Activated naive CD8-positive, alpha-beta T cell treated with anti-CD3 and anti-CD28 coated beads, Interleukin-2, amount 10 ng/mL, durations not matched to agents 7 days and 5 days (primary cell): Measurements from ENCODE around the gene IRX5. TPM values are rescaled to one million over a fixed set of nuclear protein-coding genes. Genes with fewer than 3 reads are reported as not detected.

ENCODE experiments used
- ATAC-seq: fragments of 150-1000 bp; cut with Tn5 transposase; one replicate; pipeline ENCODE4 v1.10.0; 2021; ENCODE audit warnings: low read depth, moderate library complexity
- POLR2A ChIA-PET: fragments of 350-600 bp; sonication (Branson Sonifier 250); formaldehyde crosslinking; loops from one replicate; lab custom pipeline; 2021; ENCODE audit warnings: antibody characterized with exemption; lab: Charles Lee
- DNase-seq: peaks from one replicate; pipeline ENCODE4 v3.0.0; 2021
- H3K27ac Mint-ChIP-seq: one replicate; pipeline ENCODE4 v1.8.0; 2022; ENCODE audit warnings: mild to moderate bottlenecking, mixed read lengths
- H3K27me3 Mint-ChIP-seq: one replicate; pipeline ENCODE4 v1.8.0; 2022; ENCODE audit warnings: mild to moderate bottlenecking, moderate library complexity, mixed read lengths
- H3K36me3 Mint-ChIP-seq: one replicate; pipeline ENCODE4 v1.8.0; 2021; ENCODE audit warnings: mild to moderate bottlenecking, mixed read lengths
- H3K4me1 Mint-ChIP-seq: one replicate; pipeline ENCODE4 v1.8.0; 2021; ENCODE audit warnings: mixed read lengths
- H3K4me3 Mint-ChIP-seq: one replicate; pipeline ENCODE4 v1.8.0; 2022; ENCODE audit warnings: mild to moderate bottlenecking, moderate library complexity, mixed read lengths
- H3K9me3 Mint-ChIP-seq: one replicate; pipeline ENCODE4 v1.8.0; 2021; ENCODE audit warnings: mixed read lengths
- total RNA-seq, 2 experiments: library from RNA; stranded (reverse); gene quantifications; one replicate each; pipeline ENCODE4 v1.2.3, GENCODE V29; 2021

IRX5 gene
- total RNA-seq, 2 experiments from 2014 or later, result not detected

- H3K4me1 Mint-ChIP-seq, result no peaks in the 10 kb centered on the region
- ATAC-seq (no peak), DNase-seq (no peak)
- H3K27me3 Mint-ChIP-seq, result peaks cover 39% of the 10 kb centered on the region
- no peaks in the 10 kb centered on the region for H3K36me3 Mint-ChIP-seq
- H3K9me3 Mint-ChIP-seq, result no peaks in the 10 kb centered on the region
- POLR2A ChIA-PET, result no interaction called here
- H3K4me3 Mint-ChIP-seq, result no peak overlapping the region
- H3K27ac Mint-ChIP-seq, result no peak overlapping the region
These were observed 14.4 kb downstream of the IRX5 start for GRCh38 chr16:54945063-54945462.

- H3K4me3 Mint-ChIP-seq, result no peak overlapping the region
- H3K4me1 Mint-ChIP-seq, result no peaks in the 10 kb centered on the region
- ATAC-seq (no peak), DNase-seq (no peak)
- H3K27ac Mint-ChIP-seq, result no peak overlapping the region
- no peaks in the 10 kb centered on the region for H3K9me3 Mint-ChIP-seq
- POLR2A ChIA-PET, result no interaction called here
- H3K36me3 Mint-ChIP-seq, result no peaks in the 10 kb centered on the region
- peaks cover 28% of the 10 kb centered on the region for H3K27me3 Mint-ChIP-seq
These were observed 16.2 kb downstream of the IRX5 start for GRCh38 chr16:54946909-54947308.

- H3K9me3 Mint-ChIP-seq, result no peaks in the 10 kb centered on the region
- DNase-seq (no peak), ATAC-seq (no peak)
- no peak overlapping the region for H3K4me3 Mint-ChIP-seq
- no peaks in the 10 kb centered on the region for H3K4me1 Mint-ChIP-seq
- peaks cover 26% of the 10 kb centered on the region for H3K27me3 Mint-ChIP-seq
- POLR2A ChIA-PET, result no interaction called here
- H3K36me3 Mint-ChIP-seq, result no peaks in the 10 kb centered on the region
- no peak overlapping the region for H3K27ac Mint-ChIP-seq
These were observed 17.0 kb downstream of the IRX5 start for GRCh38 chr16:54947616-54948015.

GRCh38 chr16:54952195-54952594 lies 21.5 kb downstream of the IRX5 start:
- no peaks in the 10 kb centered on the region for H3K36me3 Mint-ChIP-seq
- no peaks in the 10 kb centered on the region for H3K9me3 Mint-ChIP-seq
- POLR2A ChIA-PET, result no interaction called here
- DNase-seq (no peak), ATAC-seq (no peak)
- no peaks in the 10 kb centered on the region for H3K4me1 Mint-ChIP-seq
- peaks cover 13% of the 10 kb centered on the region for H3K27me3 Mint-ChIP-seq
- no peak overlapping the region for H3K27ac Mint-ChIP-seq
- H3K4me3 Mint-ChIP-seq, result no peak overlapping the region

- no peaks in the 10 kb centered on the region for H3K9me3 Mint-ChIP-seq
- POLR2A ChIA-PET, result no interaction called here
- H3K36me3 Mint-ChIP-seq, result no peaks in the 10 kb centered on the region
- H3K27ac Mint-ChIP-seq, result no peak overlapping the region
- DNase-seq, result no peak
- no peak overlapping the region for H3K4me3 Mint-ChIP-seq
- ATAC-seq, result no peak
- peaks cover 13% of the 10 kb centered on the region for H3K27me3 Mint-ChIP-seq
- H3K4me1 Mint-ChIP-seq, result no peaks in the 10 kb centered on the region
These were observed 22.8 kb downstream of the IRX5 start for GRCh38 chr16:54953461-54953860.

DNA sequence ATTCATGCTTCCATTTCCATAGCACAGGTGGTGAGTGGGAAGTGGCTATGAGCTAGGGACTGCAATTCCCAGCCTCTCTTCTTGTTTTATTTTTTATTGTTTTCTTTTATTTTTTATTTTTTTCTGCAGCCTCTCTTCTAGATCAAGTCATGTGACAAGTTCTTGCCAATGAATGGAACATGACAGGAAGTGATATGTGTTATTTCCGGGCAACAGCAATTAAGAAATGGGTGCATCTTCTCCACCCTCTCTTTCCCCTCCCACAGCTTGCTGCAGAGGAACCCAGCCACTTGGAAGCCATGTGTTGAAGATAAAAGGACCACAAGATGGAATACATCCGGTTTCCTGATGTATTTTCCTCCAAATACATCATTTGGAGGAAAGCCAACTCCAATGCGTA lies 23.6 kb downstream of the IRX5 start:
- Mint-ChIP-seq H3K27me3 (peaks cover 13% of the 10 kb centered on the region), H3K36me3 (no peaks in the 10 kb centered on the region), H3K4me1 (no peaks in the 10 kb centered on the region), H3K9me3 (no peaks in the 10 kb centered on the region), H3K4me3 (no peak overlapping the region), H3K27ac (no peak overlapping the region)
- ATAC-seq (no peak), DNase-seq (no peak)
- POLR2A ChIA-PET, result no interaction called here

- Mint-ChIP-seq H3K27ac (no peak overlapping the region), H3K36me3 (no peaks in the 10 kb centered on the region), H3K4me3 (no peak overlapping the region), H3K4me1 (no peaks in the 10 kb centered on the region), H3K9me3 (no peaks in the 10 kb centered on the region), H3K27me3 (peaks cover 9% of the 10 kb centered on the region)
- no peak for ATAC-seq
- DNase-seq, result no peak
- POLR2A ChIA-PET, result no interaction called here
These were observed 25.1 kb downstream of the IRX5 start for GRCh38 chr16:54955757-54956156.

GRCh38 chr16:54957403-54958166 lies 26.9 kb downstream of the IRX5 start:
- ATAC-seq (no peak), DNase-seq (no peak)
- H3K4me3 Mint-ChIP-seq, result no peak overlapping the region
- H3K27me3 Mint-ChIP-seq, result peaks cover 8% of the 10 kb centered on the region
- no peaks in the 10 kb centered on the region for H3K36me3 Mint-ChIP-seq
- no peak overlapping the region for H3K27ac Mint-ChIP-seq
- no peaks in the 10 kb centered on the region for H3K4me1 Mint-ChIP-seq
- no peaks in the 10 kb centered on the region for H3K9me3 Mint-ChIP-seq
- POLR2A ChIA-PET, result no interaction called here

GRCh38 chr16:54962045-54962444 lies 31.4 kb downstream of the IRX5 start:
- Mint-ChIP-seq H3K9me3 (peaks cover 2% of the 10 kb centered on the region), H3K4me1 (no peaks in the 10 kb centered on the region), H3K4me3 (no peak overlapping the region), H3K36me3 (no peaks in the 10 kb centered on the region), H3K27ac (no peak overlapping the region), H3K27me3 (peaks cover 2% of the 10 kb centered on the region)
- no peak for ATAC-seq
- POLR2A ChIA-PET, result no interaction called here
- no peak for DNase-seq

DNA sequence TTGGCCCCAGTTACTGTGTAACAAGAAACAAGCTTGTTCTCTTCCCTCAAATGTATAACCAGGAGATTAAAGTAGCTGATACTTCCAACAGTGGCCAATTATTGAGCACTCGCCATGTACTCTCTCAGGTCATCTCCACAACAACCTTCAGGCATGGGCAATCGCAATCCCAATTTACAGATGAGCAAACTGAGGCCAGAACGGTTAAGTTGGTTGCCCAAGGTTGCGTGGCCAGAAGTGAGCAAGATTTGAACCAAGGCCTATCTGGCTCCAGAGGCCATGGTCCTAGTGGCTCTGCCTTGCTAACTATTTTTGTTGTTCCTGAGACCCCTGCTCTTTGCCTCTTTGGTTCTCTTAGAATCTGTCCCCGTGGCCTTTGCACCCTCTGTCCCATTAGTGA lies 33.6 kb downstream of the IRX5 start:
- Mint-ChIP-seq H3K27me3 (peaks cover 2% of the 10 kb centered on the region), H3K9me3 (peaks cover 2% of the 10 kb centered on the region), H3K27ac (no peak overlapping the region), H3K4me3 (no peak overlapping the region), H3K4me1 (no peaks in the 10 kb centered on the region), H3K36me3 (no peaks in the 10 kb centered on the region)
- POLR2A ChIA-PET, result no interaction called here
- no peak for DNase-seq
- no peak for ATAC-seq

GRCh38 chr16:54965464-54965863 lies 34.8 kb downstream of the IRX5 start:
- ATAC-seq, result no peak
- POLR2A ChIA-PET, result no interaction called here
- no peaks in the 10 kb centered on the region for H3K36me3 Mint-ChIP-seq
- DNase-seq, result no peak
- no peak overlapping the region for H3K27ac Mint-ChIP-seq
- peaks cover 2% of the 10 kb centered on the region for H3K27me3 Mint-ChIP-seq
- no peaks in the 10 kb centered on the region for H3K4me1 Mint-ChIP-seq
- no peak overlapping the region for H3K4me3 Mint-ChIP-seq
- peaks cover 2% of the 10 kb centered on the region for H3K9me3 Mint-ChIP-seq

DNA sequence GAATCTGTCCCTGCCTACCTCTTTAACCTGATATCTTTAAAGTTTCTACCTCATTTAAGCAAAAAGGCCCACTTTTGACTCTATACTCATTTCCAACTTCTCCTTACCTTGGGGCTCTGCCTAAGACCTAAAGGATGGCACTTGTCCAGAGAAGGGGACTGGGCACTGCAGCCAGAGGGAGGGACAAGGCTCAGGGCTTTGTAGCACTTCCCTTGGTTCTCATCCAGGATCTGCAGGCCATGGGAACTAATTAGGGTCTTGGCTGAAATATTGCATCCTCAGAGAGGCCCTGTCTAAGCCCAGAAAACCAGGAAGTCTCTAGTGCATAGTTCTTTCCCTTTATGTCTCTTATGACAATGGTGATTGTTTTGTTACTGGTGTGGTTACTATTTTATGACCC lies 37.3 kb downstream of the IRX5 start:
- H3K27me3 Mint-ChIP-seq, result no peaks in the 10 kb centered on the region
- H3K4me1 Mint-ChIP-seq, result no peaks in the 10 kb centered on the region
- no peak overlapping the region for H3K4me3 Mint-ChIP-seq
- H3K27ac Mint-ChIP-seq, result no peak overlapping the region
- ATAC-seq (no peak), DNase-seq (no peak)
- no peaks in the 10 kb centered on the region for H3K36me3 Mint-ChIP-seq
- peaks cover 2% of the 10 kb centered on the region for H3K9me3 Mint-ChIP-seq
- POLR2A ChIA-PET, result no interaction called here

DNA sequence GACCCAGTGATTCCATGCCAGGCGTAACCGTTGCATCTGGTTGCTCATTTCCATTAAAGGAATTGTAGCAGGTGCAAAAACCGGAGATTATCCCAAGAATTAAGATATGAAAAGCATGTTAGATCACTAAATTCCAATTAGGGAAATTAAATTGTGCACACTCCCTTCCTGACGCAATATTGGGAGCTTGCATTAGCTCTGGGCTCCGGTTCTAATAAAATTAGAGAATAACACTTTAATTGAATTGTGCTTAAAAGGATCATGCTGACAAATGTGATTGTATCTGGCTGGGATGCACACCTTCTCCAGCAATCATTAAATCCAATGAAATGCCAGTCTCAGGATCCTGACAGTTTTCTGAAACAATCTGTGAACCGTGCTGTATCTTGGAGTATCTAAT lies 38.1 kb downstream of the IRX5 start:
- DNase-seq, result no peak
- H3K9me3 Mint-ChIP-seq, result peaks cover 2% of the 10 kb centered on the region
- no peaks in the 10 kb centered on the region for H3K27me3 Mint-ChIP-seq
- no peaks in the 10 kb centered on the region for H3K4me1 Mint-ChIP-seq
- no peaks in the 10 kb centered on the region for H3K36me3 Mint-ChIP-seq
- ATAC-seq, result no peak
- H3K27ac Mint-ChIP-seq, result no peak overlapping the region
- POLR2A ChIA-PET, result no interaction called here
- no peak overlapping the region for H3K4me3 Mint-ChIP-seq

GRCh38 chr16:54970016-54970415 lies 39.4 kb downstream of the IRX5 start:
- no peak overlapping the region for H3K4me3 Mint-ChIP-seq
- POLR2A ChIA-PET, result no interaction called here
- H3K27ac Mint-ChIP-seq, result no peak overlapping the region
- DNase-seq, result no peak
- peaks cover 2% of the 10 kb centered on the region for H3K9me3 Mint-ChIP-seq
- no peaks in the 10 kb centered on the region for H3K4me1 Mint-ChIP-seq
- no peaks in the 10 kb centered on the region for H3K36me3 Mint-ChIP-seq
- H3K27me3 Mint-ChIP-seq, result peaks cover under 1% of the 10 kb centered on the region
- no peak for ATAC-seq
